GM19467 (cell line): ENCODE data around the gene CLIP4.

Experiments
- ATAC-seq: cut with Tn5 transposase; IDR thresholded peaks from one replicate; pipeline ENCODE4 v1.9.1; 2021; ENCODE audit warnings: mild to moderate bottlenecking, moderate library complexity; ENCODE audit not compliant: unreplicated experiment

CLIP4 gene

DNA sequence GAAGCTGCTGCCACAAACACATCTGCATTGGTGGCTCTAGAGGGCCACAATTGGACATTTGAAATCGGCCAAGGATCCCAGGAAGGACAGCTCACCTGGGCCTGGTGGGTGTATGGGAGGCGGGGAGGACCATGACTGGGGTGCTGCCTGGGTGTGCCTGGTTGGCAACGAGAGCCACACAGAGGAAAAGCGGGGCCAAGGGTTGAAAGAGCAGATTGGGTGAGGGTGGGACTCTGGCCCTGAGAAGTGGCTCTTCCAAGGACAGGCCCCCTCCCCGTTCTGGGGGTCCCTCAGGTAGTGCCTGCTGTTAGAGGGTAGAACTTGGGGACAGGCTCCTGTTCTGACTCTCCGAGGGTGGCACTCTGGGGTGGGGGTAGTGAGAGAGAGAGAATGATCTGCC is 102.9 kb downstream of the CLIP4 start:
- ATAC-seq: no peak

- ATAC-seq: no peak
Measured at GRCh38 chr2:29218550-29219125, 103.4 kb downstream of the CLIP4 start.

GRCh38 chr2:29219374-29219773 is 104.2 kb downstream of the CLIP4 start:
- ATAC-seq: no peak

DNA sequence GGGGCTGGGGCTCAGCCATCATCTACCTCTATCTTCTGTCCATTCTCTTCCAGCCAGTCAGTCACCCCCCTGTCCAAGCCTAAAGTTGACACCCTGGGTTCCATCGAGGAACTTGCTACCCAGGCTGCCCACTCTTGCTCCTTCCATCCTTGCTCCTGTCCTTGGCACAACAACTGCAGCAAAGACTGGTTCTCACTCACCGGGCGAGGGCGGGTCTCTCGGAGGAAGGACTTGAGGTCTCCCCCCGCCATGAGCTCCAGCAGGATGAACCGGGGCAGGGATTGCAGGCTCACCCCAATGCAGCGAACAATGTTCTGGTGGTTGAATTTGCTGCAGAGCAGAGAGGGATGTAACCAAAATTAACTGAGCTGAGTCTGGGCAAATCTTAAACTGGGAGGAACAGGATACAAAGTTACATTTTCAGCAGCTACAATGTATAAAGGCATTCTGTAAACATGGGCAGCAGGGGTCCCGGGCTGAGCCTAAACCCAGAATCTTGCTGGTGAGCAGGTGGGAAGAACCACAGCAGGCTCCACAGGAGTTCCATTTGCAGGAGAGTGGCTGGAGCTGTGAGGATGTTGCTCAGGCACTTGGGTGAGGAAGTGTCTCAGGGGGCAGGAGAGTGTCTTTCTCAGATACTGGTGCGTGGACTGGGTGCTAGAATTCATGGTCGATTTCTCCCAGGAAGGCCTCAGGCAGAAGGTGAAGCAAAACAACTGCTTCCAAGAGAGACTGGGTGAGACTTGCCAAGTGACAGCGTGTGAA is 105.5 kb downstream of the CLIP4 start:
- no peak for ATAC-seq

GRCh38 chr2:29222381-29223179 is 107.4 kb downstream of the CLIP4 start:
- ATAC-seq: no peak

DNA sequence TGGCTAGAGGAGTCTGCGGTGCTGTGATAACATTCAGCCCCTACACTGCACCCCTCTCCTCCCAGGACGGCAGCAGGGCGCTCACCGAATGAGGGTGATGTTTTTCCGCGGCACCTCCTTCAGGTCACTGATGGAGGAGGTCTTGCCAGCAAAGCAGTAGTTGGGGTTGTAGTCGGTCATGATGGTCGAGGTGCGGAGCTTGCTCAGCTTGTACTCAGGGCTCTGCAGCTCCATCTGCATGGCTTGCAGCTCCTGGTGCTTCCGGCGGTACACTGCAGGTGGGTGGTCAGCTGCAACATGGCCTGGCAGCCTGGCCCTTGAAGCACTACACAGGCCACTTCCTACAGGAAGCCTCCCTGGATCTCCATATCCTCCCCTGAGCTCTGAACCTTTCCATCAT is 108.0 kb downstream of the CLIP4 start:
- no peak for ATAC-seq

DNA sequence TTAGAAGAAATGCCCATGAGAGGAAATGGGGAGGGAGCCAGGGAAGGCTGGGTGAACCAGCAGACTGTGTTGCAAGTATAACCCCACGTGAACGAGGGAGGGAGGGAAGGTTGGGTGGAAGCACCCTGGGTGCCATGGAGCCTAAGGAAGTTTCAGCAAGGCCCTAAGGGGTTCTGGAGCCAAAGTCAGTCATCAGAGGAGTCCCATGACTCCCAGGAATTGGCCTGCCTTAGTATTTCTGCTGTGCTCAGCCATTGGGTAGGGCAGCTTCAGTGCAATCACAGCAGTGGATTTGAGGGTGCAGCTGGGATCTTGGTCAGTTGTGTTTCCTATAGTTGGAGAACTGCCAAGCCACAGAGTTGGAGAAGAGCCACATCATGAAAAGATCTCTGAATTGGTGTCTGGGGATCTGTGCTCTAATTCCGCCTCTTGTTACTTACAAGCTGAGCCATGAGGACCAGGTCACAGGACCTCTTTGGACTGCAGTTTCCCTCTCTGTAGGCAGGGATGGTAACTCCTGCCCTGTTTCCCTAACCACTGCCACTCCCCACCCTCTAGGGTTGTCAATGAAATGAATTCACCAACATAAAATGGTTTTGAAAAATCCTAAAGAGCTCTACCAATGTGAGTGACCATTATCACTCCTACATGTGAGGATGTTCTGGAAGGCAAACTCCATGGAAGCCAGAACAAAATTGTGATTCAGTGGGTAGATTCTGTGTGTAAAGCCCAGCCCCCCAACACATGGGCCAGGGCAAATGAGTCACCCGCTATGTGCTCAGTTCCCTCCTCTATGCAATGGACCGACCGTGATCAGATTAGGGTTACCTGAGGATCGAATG is 108.9 kb downstream of the CLIP4 start:
- ATAC-seq: no peak

- ATAC-seq: no peak
Measured at GRCh38 chr2:29224693-29225551, 109.7 kb downstream of the CLIP4 start.

- ATAC-seq: no peak
Measured at GRCh38 chr2:29225814-29226213, 110.6 kb downstream of the CLIP4 start.

- no peak for ATAC-seq
Measured at GRCh38 chr2:29226375-29226774, 111.2 kb downstream of the CLIP4 start.

GRCh38 chr2:29226808-29227207 is 111.6 kb downstream of the CLIP4 start:
- no peak for ATAC-seq

DNA sequence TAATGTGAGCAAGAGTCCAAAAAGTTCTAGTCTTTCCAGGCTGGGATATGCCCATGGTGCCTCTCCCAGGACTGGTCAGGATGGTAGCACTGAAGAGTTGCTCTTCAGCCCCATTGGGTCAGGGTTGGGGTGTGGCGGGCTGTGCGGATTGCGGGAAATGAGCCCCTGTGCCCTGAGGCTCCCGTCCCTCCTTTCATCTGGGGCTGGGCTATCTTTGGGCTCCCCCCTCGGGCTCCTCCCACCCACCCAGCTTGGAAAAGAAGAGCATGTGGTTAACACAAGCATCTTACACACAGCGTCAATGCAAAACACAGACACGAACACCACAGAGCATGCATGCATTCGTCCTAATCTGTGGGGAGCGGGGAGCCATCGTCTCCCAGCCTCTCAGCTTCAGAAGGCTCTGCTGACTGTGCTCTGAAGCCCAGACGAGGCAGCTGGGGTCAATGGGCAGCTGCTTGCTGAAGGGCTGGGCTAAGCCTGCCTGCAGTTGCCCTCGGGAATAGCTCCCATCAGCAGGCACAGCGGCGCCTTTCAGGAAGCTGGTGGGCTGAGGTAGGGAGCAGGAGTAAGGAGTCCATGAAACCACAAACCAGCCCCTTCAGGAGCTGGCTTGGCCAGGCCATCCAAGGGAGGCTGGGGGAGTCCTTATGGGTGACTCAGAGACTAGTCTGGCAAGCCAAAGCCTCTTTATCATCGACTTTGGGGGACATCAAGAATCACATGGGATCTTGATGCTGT is 112.9 kb downstream of the CLIP4 start:
- ATAC-seq: no peak

- ATAC-seq: no peak
Measured at GRCh38 chr2:29228947-29229346, 113.7 kb downstream of the CLIP4 start.

DNA sequence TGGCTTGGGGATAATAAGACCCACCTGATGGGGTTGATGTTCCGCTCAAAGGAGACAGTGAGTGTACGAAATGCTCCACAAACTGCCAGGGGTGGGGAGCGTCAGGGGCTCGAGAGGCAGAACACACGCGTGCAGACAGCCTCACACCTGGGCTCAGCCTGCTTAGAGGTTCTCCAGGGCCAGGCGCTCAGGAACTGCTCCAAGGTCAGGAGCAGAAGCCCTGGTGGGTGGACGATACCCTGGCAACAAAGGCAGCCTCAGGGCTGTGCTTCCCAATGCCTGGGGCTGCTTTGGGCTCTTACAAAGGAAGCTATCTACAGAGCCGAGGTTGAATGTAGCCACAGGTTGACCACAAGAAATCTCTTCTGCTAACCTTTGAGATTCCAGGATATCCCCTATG is 114.4 kb downstream of the CLIP4 start:
- ATAC-seq: no peak

DNA sequence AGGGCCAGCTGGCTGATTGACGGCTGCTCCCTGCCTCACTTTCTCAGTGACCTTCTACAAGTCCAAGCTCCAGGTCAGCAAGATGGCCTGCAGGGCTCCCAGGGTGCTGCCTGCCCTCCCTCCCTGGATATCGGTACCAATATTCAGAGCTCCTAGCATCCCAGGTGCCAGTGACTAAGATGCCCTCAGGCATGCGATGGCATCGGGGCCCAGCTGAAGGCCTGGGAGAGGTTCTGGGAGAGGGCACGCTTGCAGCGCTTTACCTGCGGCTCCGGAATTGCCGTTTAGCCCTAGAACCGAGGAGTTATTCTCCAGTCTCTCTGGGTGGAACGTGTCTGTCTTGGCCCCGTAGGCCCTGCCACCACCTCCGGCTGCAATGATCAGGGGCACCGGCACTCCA is 116.8 kb downstream of the CLIP4 start:
- ATAC-seq: no peak

- ATAC-seq: no peak
Measured at GRCh38 chr2:29233428-29233827, 118.2 kb downstream of the CLIP4 start.

GRCh38 chr2:29235411-29235810 is 120.2 kb downstream of the CLIP4 start:
- no peak for ATAC-seq

- ATAC-seq: no peak
Measured at GRCh38 chr2:29236074-29236473, 120.9 kb downstream of the CLIP4 start.

GRCh38 chr2:29238497-29238896 is 123.3 kb downstream of the CLIP4 start:
- ATAC-seq: no peak
